ENCODE results near the gene SIL1.

Gene SIL1

DNA sequence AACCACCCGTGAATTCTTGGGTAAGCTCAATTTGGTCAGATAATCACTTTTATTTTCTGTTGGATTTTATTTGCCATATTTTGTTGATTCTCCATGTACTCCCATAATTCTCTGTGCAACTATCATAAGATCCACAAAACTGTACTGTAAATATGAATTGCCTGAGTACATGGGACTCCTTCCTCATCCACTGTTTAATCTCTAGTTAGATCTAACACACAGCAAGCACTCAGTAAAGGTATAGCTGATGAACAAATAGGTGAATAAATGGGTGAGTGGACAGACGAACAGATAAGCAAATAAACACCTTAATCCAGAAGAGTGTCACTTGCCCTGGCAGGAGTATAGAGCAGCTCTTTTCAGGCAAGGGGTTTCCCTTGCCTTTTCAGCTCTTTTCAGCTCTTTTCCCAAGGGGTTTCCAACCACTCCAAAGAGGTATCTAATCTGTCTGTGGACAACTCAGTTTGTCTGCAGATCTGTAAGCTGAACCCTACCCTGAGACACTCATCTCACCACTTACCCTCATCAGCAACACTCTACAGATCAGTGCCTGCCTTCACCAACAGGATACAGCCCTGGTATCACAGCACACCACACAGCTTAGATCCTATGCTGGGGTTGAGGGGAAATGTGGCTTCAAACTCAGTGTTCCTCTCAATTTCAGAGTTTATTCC lies 51.2 kb downstream of the SIL1 start:
- DNase-seq (ENCODE audit: extremely low read depth in 1 of 2, low read depth in 1 of 2) = no peak

DNA sequence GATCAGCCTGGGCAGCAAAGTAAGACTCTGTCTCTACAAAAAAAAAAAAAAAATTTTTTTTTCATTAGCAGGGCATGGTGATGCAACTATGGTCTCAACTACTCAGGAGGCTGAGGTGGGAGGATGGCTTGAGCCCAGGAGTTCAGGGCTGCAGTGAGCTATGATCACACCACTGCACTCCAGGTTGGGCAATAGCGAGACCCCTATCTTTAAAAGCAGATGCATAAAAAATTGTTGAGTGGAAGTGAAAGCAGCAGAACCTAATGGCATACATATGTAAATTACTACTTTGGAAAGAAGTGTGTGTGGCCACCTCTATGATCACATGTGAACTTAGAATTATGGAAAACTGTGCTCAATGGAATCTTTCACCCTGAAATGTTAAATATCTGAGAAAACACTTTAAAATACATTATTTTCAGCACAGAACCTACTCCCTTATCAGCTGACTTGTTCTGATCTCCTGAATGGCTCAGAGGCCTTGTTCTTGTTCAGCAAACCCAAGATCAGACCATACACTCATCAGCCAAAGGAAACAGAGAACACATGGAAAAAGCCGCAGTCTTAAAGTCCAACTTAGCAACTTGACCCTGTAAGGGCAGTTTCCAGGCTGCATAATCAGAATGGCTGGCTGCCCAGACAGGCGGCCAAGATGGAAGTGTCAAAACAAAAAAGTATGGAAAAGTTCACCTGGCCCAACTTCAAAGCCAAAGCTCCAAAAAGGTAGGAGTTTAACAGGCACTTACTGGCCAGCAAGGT lies 56.5 kb downstream of the SIL1 start:
- no peak for DNase-seq (ENCODE audit: extremely low read depth in 1 of 2, low read depth in 1 of 2)

DNA sequence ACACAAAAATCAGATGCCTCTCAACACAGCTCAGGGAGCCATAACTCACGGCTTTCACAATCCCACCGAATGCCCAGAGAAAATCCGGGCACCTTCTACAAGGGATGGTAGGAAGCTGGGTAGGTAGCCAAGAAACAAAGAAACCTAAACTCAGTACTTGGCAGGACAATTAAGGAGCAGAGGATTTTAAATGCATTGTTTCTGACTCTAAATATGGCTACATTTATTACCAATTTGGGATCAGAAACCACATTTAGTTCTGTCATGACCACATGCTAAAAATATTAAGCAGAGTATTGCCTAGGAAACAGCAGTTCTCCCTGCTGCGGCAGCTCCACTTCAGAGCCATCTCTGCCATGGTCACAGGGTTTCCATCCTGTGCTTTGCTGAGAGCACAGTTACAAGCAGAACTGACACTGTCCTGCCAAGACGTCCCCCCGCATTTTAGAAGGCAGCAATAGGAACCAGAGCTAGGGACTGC lies 57.5 kb downstream of the SIL1 start:
- DNase-seq (ENCODE audit: extremely low read depth in 1 of 2, low read depth in 1 of 2) = no peak

DNA sequence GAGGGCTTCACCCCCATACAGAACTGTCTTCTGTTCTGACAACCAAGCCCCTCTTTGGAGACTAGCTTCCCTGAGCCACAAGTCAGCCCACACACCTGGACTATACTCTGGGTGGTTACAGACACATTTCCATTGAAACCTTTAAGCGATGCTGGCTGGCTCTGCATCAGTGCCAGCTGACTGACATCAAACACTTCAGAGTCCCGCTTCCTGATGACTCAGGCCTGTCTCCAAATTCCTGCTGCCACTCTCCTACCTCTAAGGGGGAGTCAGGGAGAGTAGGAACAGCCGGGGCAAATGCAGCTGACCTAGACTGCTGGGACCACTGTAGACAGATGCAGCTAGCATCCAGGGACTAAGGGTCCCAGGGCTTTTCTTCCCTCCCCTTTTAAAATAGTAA lies 59.4 kb downstream of the SIL1 start:
- DNase-seq (ENCODE audit: extremely low read depth in 1 of 2, low read depth in 1 of 2) = no peak

DNA sequence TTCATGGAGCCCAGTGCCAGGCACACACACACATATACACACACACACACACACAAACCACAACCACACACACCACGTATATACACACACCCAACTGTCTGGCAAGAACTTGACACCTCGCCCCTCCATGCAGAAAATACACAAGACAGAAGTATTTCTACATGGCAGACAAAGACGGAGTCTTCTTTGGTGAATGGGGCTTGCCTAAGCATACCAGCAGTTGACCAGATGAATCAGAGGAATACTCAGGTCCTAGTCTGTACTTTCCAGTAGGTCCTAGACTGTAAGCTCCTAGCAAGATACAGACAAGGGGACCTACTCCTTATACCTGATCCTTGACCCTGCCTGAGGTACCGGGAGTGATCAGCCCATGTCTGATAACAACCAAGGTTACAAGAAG lies 60.1 kb downstream of the SIL1 start:
- DNase-seq (ENCODE audit: extremely low read depth in 1 of 2, low read depth in 1 of 2) = no peak

DNA sequence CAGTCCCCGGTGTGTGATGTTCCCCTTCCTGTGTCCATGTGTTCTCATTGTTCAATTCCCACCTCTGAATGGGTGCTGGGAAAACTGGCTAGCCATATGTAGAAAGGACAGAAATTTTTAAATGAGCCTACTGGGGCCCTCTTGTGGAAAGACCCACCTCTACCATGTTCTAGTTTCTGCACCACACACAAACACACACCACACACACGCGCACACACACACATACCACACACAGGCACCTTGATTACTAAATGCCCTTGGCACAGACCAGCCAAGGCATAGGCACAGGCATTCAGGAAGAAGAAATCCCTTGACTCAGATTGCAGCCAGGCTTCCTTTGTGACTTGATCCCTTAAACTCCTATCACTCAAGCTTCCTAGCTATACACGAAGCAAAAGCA lies 60.5 kb downstream of the SIL1 start:
- no peak for DNase-seq (ENCODE audit: extremely low read depth in 1 of 2, low read depth in 1 of 2)

DNA sequence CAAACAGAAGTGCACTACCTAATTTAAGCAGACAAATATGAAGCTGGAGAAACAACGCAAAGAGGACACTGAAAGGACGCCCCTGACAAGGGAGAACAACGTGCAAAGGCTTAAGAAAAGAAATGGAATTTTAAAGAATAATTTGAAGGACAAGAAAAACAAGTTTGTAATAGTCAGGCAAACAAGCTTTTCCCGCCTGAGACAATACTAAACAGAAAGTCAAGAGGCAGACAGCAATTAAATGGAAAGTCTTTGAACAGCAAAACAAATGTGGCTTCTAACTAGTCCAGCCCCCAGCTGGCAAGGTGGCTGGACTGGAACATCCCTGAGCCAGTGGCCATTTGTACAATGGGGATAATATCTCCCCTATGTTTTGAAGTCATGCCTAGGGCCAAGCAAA lies 63.3 kb downstream of the SIL1 start:
- no peak for DNase-seq (ENCODE audit: extremely low read depth in 1 of 2, low read depth in 1 of 2)

DNA sequence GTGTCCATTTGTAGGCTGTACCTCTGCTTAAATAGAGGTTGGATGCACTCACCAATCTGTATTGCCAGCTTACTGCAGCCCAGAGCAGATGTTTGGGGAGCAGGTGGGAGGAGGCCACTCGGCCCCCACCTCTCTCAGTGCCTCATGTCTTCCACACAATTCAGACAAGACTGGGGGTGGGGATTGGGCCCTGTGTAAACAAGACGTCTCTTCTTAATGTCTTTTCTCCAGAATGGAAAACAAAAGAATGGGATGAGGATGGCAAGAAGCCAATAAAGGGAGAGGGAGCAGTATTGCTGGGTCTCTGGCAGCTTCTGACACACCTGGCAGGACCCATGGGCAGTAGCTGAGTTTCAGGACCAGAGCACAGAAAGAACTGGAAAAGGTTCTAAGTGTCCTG lies 64.9 kb downstream of the SIL1 start:
- DNase-seq (ENCODE audit: extremely low read depth in 1 of 2, low read depth in 1 of 2) = no peak

DNA sequence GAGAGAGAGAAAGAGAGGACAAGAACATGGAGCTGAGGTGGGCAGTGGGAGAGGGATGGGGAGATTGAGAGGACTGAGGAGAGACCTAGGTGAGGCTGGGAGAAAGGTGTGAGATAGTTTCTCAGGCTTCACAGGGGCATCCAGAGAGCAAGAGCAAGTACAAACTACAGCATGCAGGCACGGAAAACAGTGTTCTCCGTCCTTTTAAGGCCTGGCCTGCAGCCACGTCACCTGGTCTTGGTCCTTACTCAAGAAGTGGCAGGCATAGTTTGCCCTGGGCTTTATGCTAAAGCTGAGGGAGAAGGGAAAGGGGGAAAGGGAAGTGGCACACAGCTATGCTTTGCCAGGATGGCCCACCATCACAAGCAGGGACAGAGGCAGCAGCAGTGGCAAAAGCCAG lies 65.7 kb downstream of the SIL1 start:
- DNase-seq (ENCODE audit: extremely low read depth in 1 of 2, low read depth in 1 of 2) = no peak

DNA sequence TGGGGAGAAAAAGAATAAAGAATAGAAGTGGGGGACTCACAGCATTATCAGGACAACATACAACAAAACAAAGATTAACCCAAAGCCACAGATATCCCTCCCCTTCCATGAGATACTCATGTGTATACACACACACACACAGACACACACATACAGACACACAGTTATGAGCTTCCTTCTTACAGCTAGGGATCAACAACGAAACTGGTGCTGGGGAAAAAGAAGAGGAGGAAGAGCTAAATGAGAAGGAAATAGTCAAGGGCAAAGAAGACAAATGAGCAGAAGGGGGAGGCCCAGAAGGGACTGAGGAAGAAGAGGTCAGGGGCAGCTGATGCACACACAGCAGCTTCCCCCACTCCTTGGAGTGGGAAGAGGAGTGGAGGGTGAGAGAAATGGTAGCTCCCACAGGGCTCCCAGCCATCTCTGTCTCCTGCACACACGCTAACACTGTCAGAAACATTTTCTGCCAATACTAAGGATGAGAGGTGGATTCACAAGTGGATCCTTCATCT lies 66.2 kb downstream of the SIL1 start:
- no peak for DNase-seq (ENCODE audit: extremely low read depth in 1 of 2, low read depth in 1 of 2)

DNA sequence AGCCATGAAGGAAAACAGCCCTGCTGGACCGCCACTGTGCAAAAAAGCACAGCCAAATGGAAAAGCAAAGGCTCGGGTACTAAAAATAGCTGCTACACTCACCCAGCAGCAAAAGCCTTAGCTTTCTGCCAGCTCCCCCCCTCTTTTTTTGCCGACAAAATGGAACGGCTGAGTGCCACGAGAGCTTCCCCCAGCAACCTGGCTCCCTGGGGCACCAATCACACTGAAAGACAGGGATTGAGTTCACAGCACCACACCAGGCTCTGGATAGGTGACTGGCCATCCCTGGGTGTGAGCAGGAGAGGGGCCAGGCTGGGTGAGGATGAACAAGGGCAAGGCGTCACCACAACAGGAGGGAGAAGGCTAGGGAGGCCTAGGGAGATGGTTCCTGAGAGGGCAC lies 66.7 kb downstream of the SIL1 start:
- no peak for DNase-seq (ENCODE audit: extremely low read depth in 1 of 2, low read depth in 1 of 2)

DNA sequence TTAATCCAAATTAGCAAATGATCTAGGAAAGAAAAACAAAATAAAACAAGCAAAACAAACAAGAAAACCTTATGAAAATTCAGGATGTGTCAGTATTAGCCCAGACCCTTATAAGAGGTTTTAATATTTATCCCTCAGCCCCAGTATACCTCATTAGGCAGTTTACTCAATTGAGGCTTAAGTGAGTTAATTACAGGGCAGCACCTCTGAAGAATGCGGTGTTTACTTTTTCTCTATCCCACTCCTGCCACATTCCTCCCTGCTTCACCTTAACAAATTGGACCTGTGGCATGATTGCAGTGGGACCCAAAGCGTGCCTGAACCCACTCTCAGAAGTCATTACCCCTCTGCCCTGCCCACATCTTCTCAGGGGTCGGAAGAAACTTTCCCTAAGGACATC lies 67.1 kb downstream of the SIL1 start:
- DNase-seq (ENCODE audit: extremely low read depth in 1 of 2, low read depth in 1 of 2) = no peak

DNA sequence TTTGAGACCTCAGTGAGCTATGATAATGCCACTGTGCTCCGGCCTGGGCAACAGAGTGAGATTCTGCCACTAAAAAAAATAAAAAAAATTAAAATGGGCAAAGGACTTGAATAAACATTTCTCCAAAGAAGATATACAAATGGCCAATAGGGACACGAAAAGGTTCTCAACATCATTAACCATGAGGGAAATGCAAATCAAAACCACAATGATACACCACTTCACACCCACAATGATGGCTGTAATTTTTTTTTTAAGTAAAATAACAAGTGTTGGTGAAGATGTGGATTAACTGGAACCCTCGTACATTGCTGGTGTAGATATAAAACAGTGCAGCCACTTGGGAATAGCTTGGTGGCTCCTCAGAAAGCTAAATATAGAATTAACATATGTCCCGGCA lies 68.0 kb downstream of the SIL1 start:
- DNase-seq (ENCODE audit: extremely low read depth in 1 of 2, low read depth in 1 of 2) = no peak

DNA sequence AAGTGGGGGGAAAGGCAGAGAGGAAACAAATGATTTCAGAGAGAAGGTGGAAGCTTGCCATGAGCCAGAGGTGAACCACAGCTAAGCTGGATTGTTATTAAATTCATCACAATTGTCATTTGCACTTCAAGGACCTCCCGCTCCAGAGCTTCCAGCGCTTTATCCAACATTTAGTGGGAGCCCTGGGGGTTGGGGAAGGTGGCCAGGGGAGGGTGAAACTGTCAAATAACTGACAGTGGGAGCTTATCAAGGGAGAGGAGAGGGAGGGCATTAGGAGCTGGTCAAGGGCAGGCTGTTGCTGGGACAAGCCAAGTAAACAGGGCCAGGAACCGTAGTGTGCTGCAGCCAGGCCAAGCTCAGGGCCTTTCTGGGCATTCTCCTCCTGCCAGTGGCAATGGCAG lies 71.5 kb downstream of the SIL1 start:
- no peak for DNase-seq (ENCODE audit: extremely low read depth in 1 of 2, low read depth in 1 of 2)

DNA sequence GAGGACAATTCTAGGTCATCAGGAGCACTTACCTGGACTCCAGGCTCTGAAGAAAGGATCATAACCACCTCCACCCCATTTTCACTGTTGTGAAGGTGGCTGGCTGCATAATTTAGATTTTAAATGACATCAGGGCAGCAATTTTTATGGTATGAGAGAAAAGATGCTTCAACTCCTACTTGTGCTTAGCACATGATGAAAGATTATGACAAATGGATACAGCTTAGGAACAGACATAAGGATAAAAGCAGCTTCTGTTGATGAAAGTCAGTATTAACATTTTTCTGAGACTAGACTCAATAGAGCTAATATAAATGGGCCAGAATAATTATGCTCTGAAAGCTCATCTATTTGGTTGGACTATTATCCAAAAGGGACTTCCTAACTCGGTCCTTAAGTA lies 72.2 kb downstream of the SIL1 start:
- DNase-seq (ENCODE audit: extremely low read depth in 1 of 2, low read depth in 1 of 2) = no peak

DNA sequence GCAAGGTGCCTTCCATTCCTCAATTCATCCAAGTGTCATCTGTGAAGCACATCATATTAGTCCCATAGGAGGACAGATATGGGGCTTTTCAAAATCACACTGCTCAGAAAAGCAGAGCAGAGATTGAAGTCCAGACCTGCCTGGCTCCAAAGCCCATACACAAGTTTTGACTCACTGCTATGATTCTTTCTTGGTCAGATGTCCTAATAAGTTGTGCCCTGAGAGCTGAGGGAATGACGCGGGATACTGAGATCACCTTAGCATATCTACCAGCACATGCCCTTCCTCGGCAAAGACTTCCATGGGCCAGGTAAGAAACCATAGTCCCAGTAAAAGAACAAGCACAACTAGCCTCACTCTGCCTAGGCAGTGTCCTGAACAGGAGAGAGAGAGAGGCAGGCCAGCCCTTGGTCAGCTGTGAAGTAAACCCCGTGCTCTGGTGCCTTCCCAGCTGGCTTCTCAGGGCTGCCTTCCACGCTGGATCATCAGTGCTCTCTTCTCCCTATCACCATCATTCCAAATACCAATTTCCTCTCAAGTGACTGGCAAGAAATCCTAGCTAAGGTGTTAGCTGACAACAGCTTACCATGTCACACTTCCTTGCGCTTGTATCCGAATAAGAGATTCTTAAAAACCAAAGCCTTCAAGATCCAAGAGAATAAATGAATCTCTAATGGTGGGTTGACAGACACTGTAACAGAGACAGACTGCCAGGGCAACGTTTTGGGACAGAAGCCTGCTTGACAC lies 73.2 kb downstream of the SIL1 start:
- no peak for DNase-seq (ENCODE audit: extremely low read depth in 1 of 2, low read depth in 1 of 2)

DNA sequence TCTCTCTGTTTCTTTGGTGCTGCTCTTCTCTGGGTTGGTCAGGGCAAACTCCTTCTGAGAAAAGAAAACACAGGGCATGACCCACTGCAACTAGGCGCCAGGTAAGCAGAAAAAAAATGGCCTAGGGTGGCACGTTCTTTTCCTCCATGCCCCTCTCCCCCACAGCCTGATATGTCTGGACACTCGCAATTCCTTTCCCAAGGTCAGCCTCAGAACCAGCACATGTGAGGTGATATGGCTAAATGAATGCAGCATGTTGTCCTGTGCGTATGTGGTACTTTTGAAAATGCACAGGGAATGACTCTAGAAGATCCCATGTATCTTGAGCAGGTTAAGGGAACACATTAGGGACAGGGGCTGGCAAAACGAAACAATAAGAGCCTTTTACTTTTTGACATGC lies 77.0 kb downstream of the SIL1 start:
- DNase-seq (ENCODE audit: extremely low read depth in 1 of 2, low read depth in 1 of 2) = no peak

DNA sequence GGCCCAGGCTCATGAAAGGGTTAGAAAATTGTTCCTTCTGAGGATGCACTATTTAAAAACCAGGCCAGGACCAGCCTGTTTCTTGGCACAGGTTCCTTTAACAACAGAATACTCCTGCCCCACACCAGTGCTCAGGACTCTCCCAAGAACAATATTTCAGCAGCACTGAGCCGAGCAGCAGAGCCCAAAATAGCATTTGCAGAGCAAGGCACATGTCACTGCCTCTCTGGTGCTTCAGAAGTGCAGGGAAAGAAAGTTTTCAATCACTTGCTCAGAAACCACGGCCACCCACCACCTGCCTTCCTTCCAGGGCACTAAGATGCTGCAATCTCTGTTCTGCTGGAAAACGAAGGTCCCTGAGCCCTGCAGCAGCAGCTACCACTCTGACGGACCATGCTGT lies 77.6 kb downstream of the SIL1 start:
- no peak for DNase-seq (ENCODE audit: extremely low read depth in 1 of 2, low read depth in 1 of 2)

DNA sequence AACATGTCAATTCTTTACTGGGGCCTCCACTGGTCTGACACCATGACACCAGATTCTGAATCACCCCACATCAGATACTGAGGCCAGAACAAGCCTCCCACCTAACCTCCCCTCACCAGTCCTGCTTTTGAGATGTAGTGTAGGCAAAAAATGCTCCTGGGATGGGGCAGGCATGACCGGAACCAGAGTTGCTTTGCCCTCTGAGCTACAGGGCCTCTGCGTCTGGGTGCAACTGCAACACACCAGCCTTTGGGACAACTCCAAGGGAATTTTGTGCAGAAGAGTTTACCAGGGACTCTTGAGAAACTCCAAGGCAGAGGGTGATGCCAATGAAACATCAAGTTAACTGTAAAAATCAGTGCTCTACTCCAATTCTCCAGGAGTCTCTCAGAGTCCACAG lies 79.4 kb downstream of the SIL1 start:
- no peak for DNase-seq (ENCODE audit: extremely low read depth in 1 of 2, low read depth in 1 of 2)

DNA sequence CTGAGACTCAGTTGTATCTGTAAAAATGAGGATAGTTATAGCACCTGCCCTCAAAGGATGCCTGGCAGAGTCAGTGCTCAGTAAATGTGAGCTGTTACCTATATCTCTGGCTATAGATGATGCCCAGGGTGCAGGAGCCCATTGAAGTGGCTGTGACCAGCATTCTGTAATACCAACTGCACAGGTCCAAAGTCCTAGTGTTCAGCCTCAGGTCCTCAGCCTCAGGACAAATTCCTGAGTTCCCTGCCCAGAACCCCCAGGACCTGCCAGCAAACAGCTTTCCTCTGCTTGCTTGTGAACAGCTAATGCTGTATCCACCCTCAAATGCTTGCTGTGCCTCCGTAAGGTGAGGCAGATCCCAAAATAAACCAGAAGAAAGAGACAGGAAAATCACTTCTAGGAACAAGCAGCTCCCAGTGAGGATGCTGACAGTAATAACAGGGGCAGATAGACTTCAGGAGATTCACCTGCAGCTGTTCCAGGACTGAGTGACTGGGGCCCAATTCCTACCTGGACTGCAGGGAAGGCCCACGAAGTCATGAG lies 80.8 kb downstream of the SIL1 start:
- no peak for DNase-seq (ENCODE audit: extremely low read depth in 1 of 2, low read depth in 1 of 2)

DNA sequence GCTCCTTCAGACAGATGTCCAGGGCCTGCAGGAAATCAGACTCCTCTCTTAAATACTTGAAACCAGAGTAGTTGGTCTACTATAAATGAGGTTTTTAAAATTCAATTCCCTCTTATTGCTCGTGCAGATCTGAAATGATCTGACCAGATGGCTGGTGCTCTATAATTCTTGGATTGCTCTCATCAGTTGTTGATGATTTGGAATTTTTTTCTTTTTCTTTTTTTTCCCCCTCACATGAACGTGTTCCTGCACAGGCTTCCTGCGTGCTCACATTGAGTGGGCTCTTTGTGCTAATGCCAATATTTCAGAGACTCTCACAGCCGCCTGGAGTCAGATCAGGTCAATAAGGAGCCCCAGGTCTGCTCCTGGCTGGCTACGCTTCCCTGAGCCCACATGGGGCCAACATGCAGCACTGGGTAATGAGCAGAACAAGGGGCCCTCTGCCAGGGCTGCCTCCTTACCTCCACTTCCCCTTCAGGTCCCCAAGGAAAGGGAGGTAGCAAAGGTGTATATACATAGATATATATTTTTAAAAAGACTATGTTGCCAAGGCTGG lies 82.0 kb downstream of the SIL1 start:
- no peak for DNase-seq (ENCODE audit: extremely low read depth in 1 of 2, low read depth in 1 of 2)

Data from activated CD8-positive, alpha-beta memory T cell treated with anti-CD3 and anti-CD28 coated beads for 1 hour (primary cell).